Upper lobe of left lung (tissue), 4 donors: ENCODE results near the gene ITGA4.

Source experiments
- POLR2A ChIP-seq, 4 donors: fragments of 450-650 bp; IDR thresholded peaks; one replicate each; pipeline ENCODE4 v1.5.1; 2016 to 2017; ENCODE audit warnings: antibody characterized with exemption in 4 of 4, mild to moderate bottlenecking in 2 of 4
- TF ChIP-seq, protein P1 (sequence below), 6 experiments: fragments of 450-650 bp in 4 of 6; fragments of 200-600 bp in 2 of 6; sonication (generic) in 2 of 6; IDR thresholded peaks; one replicate each; pipeline ENCODE4 v1.5.1; 2016 to 2019; ENCODE audit warnings: antibody characterized with exemption in 6 of 6

DNA sequence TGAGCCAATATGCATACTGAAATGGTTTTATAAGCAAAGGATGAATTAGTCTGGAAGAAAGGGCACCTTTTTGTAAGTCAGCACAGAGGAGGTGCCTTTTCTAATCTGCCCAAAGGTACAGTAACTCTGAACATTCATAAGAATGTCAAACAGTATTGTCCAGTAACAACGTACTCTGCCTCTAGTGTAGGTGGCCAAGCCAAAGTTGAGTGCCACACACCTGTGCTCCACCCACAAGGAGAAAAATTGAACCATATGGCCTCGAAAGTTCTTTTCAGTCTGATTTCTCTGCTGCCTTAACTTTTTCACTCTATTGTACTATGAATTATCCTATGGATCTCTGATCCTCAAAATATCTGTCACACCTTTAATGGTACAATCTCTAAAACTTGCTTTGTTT, 112.9 kb downstream of the ITGA4 start:
- TF ChIP-seq, protein P1, sequence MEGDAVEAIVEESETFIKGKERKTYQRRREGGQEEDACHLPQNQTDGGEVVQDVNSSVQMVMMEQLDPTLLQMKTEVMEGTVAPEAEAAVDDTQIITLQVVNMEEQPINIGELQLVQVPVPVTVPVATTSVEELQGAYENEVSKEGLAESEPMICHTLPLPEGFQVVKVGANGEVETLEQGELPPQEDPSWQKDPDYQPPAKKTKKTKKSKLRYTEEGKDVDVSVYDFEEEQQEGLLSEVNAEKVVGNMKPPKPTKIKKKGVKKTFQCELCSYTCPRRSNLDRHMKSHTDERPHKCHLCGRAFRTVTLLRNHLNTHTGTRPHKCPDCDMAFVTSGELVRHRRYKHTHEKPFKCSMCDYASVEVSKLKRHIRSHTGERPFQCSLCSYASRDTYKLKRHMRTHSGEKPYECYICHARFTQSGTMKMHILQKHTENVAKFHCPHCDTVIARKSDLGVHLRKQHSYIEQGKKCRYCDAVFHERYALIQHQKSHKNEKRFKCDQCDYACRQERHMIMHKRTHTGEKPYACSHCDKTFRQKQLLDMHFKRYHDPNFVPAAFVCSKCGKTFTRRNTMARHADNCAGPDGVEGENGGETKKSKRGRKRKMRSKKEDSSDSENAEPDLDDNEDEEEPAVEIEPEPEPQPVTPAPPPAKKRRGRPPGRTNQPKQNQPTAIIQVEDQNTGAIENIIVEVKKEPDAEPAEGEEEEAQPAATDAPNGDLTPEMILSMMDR (IDR thresholded peaks at IDR 0.05) = no peak
- no peak for TF ChIP-seq POLR2A (IDR thresholded peaks at IDR 0.05)
